MM.1S (cell line): ENCODE measurements around the gene IRX1.

Experiments
- EZH2phosphoT487 ChIP-seq: fragments of 300-600 bp; sonication (generic); IDR thresholded peaks from 2 replicates; pipeline ENCODE4 v1.6.1; 2018; ENCODE audit warnings: antibody characterized with exemption, low read length
- TF ChIP-seq, protein P1 (sequence below): fragments of 300-600 bp; sonication (generic); IDR thresholded peaks from 2 replicates; pipeline ENCODE4 v1.5.1; 2016; ENCODE audit warnings: antibody characterized with exemption, low read length, mixed read lengths

DNA sequence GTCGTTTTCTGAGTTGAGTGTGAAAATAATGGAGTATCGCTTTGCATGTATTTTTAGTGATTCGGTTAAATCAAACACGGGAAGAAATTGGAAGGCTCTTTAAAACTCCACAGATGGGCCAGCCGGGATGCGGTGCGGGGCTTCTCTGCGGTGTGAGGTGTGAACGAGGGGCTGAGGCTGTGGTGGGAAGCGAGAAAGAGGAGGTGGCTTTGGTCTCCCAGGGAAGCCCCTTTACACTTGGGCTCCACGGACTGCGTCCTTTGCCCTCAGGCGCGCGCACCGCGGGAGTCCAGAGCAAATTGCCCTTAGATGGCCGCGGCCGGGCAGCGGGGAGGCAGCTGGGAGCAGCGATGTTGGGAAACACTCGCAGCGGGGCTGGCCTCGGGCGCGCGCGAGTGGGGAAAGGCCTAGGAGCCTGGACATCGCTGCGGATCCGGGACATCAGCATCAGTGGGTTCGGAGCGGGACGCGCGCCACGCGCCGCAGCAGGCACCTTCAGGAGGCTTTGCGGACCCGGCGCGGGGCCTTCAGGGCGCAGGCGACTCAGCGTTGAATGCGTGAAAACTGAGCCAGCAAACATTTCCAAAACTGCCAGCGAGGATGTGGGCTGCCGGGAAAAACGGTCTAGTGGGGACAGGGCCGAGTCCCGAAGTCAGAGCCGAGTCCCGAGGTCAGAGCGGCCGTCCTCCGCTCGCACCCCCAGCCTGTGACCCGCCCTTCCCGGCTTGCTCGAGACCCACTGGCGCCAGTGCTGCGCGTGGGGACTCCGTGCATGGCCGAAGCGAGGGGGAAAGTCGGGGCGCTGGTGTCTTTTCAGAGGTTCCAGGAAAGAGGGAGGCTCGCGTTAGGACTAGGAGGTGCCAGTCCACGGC, 6.5 kb downstream of the IRX1 start:
- TF ChIP-seq, protein P1, sequence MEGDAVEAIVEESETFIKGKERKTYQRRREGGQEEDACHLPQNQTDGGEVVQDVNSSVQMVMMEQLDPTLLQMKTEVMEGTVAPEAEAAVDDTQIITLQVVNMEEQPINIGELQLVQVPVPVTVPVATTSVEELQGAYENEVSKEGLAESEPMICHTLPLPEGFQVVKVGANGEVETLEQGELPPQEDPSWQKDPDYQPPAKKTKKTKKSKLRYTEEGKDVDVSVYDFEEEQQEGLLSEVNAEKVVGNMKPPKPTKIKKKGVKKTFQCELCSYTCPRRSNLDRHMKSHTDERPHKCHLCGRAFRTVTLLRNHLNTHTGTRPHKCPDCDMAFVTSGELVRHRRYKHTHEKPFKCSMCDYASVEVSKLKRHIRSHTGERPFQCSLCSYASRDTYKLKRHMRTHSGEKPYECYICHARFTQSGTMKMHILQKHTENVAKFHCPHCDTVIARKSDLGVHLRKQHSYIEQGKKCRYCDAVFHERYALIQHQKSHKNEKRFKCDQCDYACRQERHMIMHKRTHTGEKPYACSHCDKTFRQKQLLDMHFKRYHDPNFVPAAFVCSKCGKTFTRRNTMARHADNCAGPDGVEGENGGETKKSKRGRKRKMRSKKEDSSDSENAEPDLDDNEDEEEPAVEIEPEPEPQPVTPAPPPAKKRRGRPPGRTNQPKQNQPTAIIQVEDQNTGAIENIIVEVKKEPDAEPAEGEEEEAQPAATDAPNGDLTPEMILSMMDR: no peak
- TF ChIP-seq EZH2phosphoT487: no peak
